Activated effector memory CD4-positive, alpha-beta T cell treated with Interleukin-2 at 50 U/mL for 16 hours (primary cell): ENCODE data around the gene TBC1D1.
"Not testable (repeated sequence)": the region's sequence is repeated elsewhere in the genome, so short reads cannot be mapped to it uniquely, and the experiment has no call there.

ENCODE experiments used
- DNase-seq: peaks from one replicate; pipeline ENCODE4 v3.0.0-alpha.2; 2020

TBC1D1 gene

DNA sequence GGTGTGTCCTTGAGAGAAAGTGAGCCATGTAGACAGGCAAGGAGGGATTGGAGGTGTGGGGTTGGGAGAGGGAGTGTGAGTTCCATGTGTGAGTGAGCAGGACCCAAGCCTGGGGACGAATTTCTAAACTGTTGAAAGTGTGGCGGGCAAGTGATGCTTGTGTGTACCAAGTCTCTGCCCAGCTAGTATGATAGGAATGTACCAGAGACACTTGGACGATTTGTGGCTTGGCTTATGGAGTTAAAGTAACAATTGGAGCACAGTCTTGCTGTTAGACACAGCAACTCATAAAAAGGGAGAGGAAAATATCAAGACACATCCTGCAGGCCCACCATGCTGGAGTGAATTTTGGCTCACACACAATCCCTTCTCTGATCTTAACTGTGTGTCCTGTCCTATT is 77.9 kb downstream of the TBC1D1 start:
- no peak for DNase-seq

DNA sequence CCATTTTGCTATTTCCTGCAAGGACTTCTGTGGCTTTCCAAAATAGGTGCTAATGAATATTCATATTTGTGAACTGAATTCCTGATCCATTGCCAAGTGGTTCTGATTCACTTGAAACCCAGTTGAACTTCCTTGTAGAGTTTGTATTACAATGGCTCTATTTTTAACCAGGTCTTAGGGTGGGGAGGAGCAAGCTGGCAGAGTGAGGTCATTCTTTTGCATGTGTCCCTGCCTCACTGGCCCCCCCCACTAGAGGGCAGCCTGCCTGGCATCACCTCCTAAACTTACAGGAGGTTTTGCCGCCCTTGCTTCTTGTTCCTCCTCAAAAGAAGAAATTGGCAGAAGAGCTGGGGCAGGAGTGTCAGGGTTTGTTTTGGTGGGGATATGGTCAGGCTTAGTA is 79.8 kb downstream of the TBC1D1 start:
- peak; percentile 35 for DNase-seq

DNA sequence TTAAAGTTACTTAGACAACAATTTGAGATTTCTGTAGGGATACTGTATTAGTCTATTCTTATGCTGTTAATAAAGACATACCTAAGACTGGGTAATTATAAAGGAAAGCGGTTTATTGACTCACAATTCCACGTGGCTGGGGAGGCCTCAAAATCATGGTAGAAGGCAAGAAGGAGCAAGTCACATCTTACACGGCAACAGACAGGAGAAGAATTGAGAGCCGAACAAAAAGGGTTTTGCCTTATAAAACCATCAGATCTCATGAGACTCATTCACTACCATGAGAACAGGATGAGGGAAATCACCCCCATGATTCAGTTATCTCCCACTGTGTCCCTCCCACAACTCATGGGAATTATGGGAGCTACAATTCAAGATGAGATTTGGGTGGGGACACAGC is 80.3 kb downstream of the TBC1D1 start:
- DNase-seq = no peak

DNA sequence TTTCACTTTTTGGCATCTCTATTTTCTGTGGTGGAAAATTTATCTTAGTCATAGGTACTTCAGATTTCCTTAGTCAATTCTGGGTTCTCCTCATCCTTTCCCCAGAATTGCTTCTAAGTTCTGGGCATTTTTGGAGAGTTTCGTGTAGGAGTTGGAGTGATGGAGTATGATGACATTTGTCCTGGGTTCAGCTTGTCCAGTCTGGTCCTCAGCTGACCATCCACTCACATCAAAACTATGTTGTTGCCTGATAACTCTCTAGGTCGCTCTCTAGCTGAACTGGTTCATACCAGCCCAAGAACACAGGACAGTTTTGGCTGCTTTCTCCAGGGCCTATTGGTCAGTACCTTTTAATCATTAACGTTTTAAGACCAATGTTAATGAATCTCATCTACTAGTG is 82.6 kb downstream of the TBC1D1 start:
- no peak for DNase-seq

DNA sequence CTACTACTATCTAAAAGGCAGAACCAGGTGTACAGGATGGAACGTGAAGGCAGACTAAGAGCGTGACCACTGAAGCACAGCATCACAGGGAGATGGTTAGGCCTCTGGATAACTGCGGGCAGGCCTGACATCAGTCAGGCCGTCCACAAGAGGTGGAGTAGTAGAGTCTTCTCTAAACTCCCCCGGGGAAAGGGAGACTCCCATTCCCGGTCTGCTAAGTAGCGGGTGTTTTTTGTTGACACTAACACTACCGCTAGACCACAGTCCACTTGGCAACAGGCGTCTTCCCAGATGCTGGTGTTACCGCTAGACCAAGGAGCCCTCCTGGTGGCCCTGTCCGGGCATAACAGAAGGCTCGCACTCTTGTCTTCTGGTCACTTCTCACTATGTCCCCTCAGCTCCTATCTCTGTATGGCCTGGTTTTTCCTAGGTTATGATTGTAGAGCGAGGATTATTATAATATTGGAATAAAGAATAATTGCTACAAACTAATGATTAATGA is 84.5 kb downstream of the TBC1D1 start:
- DNase-seq = not testable (repeated sequence)

DNA sequence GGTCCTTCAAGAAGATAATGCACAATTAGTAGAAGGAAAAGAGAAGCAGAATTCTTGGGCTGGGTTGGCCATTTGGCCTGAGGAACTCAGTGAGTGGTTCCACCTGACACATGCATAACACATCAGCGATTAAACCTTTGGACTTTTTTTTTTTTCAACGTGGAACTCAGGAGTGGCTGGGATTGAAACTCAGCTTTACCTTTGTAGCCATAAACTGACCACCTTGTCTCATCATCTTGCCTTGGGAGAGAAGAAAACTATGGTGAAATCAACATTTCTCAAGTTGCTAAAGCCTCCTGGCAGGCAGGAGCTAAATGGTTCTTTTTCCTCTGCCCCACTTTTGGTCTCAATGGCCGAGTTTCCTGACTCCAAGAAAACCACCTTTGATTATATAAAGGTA is 85.6 kb downstream of the TBC1D1 start:
- no peak for DNase-seq

DNA sequence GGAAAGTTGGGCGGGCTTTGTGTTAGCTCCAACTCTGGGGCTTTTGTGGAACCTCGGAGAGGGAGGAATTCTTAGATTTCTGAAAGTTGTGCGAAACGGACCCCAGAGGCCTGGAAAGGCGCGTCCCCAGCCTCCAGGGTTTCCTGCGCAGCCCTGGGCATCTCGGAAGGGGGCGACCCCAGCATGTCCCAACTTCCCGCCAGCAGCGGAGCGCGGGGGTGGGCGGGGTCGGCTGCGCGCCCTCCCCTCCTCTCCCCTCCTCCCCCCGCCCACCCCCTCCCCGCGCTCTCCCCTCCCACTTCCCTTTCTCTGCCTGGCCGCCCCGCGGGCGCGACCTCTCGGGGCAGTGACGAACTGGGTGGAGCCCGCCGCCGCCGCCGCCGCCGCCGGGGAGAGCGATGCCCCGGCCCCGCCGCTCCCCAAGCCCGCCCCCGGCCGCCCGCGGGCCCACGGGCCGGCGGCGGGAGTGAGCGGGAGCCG is 86.1 kb downstream of the TBC1D1 start:
- peak; percentile 69 for DNase-seq

DNA sequence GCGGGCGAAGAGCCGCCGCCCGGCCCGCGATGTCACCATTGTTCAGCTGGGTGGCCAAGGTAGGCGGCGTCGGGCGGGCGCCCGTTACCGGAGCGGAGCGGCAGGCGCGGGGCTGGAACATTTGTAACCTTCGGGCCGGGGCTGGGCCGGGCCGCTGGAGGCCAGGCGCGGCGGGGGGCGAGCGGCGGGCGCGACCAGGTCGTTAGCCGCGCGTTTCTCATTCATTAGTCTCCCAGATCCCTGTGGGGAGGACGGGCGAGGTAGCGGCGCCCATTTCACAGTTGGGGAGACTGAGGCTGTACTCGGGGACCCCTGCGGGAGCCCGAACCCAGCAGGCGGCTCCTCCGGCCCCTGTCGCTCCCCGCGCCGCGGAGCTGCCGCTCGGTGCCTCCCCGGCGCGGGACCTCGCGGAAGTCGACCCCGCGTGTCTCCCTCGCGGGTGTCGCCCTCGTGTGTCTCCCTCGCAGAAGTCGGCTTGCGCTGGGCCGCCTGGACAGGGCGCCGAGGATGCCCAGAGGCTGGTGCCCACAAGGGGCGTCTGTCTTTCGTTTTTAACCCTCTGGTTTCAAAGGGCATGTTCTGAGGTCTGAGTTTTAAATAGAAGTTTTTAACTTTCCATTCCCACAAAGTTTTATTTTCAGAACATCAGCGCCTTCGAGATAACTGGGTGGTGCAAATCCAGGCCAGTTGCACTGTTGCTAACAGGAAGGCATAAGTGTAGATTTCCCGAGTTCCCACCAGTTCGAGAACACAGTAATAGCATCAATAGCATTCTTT is 86.8 kb downstream of the TBC1D1 start:
- DNase-seq = peak; percentile 67

DNA sequence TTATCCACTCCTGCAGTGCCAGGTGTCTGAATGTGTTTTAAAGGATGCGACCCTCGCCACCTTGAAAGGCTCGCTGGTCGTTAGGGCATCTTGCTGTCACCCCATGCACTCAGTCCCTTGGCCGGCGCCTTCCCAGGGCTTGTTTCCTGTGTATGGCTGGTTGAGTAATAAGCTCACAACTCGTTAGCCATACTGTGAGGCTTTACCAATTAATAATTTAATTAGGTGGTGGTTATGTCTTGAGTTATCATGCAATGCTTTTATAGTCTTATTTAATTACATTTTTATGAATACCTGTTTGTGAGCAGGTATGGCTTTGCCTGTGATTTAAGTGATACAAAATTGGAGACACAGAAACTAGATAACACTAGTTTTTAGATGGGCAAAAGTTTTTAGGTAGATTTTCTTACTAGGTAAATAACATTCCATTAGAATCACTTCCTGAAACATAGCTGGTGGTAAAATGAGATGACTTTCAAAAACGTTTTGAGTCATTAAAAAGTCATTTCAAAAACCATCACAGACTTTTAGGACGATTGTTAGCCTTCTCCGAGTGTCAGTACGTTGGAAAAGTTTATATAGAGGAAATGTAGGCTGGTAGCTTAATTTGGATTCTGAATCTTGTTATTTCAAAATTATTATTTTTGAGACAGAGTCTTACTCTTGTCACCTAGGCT is 87.5 kb downstream of the TBC1D1 start:
- no peak for DNase-seq

DNA sequence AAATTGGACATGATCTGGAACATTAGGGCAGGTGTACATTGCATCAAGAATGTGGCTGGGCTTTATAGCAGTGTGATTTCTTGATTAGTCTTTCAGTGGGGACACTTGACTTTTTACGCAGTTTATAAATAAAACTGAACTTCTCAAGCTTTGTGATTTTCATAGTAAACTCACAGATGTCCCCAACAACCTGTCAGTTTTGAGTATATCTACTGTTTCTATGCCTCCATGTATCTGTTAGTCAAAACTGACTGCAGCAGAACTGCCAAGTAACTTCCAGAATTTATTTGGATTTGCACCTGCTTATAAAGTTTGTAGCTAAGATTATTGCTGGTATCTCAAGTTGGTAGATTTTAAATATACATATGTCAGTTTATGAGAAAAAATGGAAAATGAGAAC is 89.4 kb downstream of the TBC1D1 start:
- no peak for DNase-seq

DNA sequence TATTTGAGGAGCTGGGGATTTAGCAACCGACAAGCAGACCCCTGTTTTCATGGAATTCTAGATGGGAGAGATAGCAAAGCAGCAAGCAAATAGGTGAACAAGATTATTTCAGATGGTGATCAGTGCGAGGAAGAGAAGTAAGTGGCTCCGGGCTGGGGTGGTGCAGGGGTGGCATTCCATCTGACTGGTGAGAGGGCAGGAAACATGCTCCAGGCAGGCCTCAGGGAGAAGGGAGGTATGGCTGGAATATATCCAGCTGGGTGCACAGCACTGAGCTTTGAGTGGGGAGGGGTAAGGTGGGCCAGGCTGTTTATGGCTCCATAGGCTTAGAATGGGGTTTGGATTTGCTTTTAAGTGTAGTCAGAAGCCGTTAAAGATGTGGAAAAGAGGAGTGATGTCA is 90.5 kb downstream of the TBC1D1 start:
- no peak for DNase-seq

DNA sequence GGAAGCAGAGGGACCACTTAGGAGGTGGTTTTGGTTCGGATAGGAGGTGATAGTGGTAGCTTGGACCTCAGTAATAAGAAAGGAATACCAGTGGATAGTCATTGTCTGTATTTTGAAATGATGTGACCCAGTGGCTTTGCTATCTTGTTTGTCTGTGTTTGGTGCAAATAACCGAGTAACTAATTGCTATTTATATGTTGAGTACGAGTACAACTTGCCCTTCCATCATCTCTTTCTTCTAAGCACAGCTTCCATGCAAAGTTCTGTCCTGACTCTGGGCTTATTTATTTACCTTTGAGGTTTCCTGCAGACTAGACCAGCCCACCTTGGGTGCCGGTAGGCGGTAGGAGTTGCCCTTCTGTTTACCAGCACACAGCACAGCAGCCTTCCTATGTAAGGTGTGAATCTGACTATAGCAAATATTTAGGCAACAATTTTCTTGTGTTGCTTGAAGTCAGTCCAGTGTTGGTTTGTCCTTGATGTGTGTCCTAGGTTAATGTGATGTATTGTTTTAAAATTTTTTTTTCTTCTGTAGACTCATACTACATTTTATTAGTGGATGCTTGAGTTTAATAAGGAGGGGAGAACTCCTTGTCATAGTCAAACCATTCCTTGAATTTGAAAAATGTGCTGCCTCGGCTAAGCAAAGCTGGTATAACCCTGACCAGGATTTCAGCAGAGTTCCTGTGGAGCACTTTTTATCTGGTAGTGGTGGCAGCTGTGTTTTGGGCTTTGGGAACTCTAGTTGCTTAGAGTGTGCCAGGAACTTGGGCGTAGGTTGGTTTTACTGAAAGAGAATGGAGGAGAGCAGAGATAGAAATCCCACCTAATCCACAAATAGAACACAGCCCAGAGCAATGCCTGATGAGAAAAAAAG is 91.2 kb downstream of the TBC1D1 start:
- no peak for DNase-seq

DNA sequence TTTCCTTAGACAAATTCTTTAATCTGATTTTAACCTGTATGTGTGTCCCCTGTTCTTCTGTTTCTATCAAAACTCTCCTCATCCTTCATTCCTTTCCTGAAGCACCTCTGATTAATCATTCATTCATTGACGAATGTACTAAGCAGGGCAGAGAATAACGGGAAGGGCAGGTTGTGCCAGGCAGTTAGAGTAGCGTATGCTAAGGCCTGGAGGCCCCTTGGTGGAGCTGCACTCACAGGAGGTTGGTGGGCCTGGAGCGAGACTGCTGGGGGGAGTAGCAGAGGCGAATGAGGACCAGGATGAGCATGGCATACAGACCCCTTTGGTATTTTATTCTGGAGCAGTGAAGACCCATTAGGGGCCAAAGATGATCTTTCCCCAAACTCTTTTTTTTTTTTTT is 91.9 kb downstream of the TBC1D1 start:
- DNase-seq = no peak

DNA sequence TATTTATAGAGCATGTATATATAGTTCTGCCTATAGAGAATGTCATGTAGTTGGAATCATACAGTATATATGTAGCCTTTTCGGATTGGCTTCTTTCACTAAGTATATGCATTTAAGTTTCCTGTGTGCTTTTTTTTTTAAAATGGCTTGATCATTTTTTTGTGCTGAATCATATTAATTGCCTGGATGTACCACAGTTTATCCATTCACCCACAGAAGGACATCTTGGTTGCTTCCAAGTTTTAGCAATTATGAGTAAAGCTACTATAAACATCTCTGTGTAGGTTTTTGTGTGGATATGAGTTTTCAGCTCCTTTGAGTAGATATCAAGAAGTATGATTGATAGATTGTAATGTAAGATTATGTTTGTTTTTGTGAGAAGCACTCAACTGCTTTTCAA is 93.1 kb downstream of the TBC1D1 start:
- no peak for DNase-seq

DNA sequence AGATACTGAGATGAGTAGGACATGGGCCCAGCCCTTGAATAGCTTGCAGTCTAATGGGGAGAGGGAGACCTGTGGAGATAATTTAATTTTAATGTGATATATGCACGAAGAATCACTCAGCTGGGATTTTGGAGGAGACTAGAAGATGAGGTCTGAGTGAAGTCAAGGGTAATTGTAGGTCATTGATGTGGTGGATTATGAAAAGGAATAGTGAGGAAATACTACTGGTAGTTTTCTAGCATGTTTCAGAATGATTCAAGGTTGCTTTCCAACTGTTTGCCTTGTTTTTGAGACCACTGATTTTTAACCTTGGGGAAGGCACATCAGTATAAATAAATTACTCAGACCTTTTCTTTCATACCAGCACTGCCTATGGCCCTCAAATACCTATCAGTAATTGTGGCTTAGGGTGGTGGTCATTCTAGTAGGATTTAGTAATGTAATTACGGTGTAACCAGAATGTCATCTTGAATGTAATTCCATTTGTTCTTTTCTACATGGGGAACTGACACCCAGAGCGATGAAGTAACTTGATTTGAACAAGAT is 94.9 kb downstream of the TBC1D1 start:
- DNase-seq = no peak

DNA sequence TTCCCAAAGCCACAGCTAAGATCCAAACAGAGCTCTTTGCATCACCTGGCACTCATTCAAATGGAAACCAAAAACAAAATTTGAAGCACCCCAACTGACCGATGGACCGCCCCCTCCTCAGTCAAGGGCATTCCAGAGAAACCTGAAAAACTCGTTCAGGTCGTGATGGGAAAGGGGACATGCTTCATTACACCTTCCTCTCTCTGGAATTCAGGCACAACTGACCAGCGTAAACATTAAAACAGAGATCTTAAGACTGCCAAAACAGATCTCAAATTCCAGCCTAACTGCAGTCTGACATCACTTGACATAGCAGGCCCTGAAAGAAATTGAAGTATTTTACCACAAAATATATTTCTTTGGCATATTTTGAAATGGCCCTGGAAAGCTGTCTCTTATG is 97.8 kb downstream of the TBC1D1 start:
- DNase-seq = no peak

DNA sequence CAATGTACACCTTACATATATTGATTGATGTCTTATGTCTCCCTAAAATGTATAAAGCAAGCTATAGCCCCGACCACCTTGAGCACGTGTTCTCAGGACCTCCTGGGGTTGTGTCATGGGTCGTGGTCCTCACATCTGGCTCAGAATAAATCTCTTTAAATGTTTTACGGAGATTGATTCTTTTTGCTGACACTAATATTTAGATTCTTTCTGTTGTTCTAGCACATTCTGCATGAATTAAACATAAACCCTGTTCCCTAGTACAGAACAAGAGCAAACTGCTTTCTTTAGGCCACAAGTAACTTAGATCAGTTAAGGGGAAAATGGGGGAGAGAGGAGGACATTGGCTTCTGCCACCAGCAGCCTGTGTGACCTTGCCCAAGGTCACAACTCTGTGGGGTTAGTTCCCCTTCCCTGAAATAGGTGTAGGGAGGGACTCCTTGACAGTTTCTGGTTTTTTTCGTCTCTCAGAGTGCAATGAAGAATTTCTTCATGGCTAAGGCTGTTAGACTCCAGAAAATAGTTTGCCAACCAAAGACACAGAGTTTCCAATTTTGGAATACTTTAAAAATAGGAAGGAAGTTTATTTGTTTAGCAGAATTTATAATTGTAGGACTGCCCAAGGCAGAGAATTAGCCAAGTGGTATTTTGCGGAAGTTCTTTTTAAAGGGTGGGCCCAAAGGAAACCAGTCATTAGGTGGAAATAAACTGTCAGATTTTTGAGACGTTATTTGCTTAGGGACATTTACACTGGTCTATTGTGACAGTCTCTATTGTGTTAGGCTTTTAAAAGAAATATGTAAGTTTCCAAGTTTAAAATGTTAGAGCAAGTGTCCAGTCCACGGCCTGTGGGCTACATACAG is 98.7 kb downstream of the TBC1D1 start:
- DNase-seq = no peak

DNA sequence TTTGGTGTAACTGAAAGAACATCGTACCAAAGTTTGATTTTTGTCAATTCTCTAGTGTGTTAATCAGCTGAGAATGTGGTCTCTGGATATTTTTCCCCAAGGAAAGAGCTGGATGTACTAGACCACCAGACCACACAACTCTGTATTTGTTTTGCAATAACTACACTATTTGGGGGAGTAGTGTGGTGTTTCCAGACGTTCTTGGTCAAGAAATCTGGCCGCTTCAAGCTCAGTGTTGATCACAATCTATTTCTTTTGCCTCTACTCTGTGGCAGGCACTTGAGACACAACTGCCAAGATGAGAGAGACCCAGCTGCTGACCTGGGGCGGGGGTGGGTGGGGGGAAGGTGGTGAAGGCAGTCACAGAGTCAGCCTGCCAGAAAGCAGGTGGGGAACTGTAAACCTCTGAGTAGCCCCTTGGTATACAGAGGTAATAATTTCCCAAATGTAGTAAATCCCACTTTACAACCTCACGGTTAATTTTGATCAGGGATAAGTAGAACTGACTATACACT is 99.9 kb downstream of the TBC1D1 start:
- no peak for DNase-seq

DNA sequence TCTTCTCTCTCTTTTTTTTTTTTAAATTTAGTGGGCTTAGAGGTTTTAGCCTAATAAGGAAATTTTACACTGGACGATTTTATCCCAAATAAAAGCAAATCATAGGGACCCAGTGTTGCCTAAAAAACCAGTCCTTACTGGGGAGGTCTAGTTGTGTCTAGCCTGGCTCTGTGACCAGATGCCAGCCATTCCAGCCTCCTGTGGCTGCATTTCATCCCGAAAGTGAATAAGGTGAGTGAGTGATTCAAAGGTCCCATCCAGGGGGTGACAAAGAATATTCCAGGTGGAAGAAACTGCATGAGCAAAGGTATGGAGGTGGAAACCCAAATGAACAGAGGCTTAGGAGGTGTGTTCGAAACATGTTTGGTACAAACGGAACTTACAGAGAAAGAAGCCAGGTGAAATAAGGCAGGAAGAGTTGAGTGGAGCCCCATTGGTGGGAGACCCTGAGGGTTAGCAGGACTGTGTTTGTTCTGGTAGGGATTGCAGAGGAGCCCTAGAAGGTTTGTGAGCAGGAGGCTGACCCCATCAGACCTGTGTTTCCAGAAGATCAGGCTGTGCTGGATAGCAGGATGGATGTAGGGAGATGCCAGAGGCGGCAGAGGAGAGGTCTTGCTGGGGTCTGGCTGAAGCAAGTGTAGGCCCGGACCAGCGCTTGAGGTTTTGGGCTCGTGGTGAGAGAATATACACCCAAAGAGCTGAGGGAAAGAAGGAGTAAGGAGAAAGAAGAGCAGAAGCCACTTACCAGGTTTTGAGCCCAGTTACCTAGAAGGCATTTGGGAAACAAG is 100.9 kb downstream of the TBC1D1 start:
- no peak for DNase-seq

DNA sequence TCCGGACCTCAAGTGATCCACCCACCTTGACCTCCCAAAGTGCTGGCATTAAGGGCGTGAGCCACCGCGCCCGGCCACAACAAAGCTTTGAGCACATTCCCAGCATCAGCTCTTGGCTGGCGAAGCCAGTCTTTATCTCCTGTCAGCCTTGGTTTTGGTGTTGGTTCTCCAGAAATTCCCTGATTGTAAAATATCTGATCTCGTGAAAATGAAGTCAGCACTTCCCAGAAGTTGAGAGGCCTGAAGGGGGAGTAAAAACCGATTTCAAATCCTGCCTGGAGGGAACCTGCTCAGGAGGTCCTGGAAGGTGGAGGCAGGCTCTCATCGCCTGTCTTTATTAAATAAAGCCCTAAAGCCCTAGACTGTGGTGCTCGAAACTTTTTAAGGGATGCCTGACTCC is 102.9 kb downstream of the TBC1D1 start:
- DNase-seq = no peak

DNA sequence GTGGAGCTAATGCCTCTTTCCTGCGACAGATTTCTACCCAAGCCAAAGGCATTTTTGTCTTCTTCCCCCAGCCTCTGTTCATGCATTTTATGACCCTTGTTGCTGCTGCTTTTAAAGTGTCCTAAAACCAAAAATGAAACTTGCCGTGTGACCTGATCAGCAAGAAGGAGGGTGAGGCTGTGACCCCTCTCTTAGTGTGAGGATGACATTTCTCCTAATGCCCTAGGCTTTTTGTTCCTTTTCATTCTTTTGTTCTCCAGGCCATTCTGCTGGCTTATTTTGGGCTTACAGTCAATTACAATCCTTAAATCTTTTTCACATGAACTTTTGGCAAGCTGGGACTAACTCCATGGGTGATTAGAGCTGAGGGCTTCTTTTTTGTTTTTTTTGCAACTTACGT is 103.7 kb downstream of the TBC1D1 start:
- no peak for DNase-seq
